Spleen (tissue), 7 donors: Measurements from ENCODE around the gene HPGDS.

Experiments used
- POLR2A ChIP-seq, 3 donors: fragments of 450-650 bp; IDR thresholded peaks; one replicate each; pipeline ENCODE4 v1.5.1; 2017; ENCODE audit warnings: antibody characterized with exemption in 3 of 3, mild to moderate bottlenecking in 1 of 3
- POLR2AphosphoS5 ChIP-seq, 3 donors: sonication (generic); formaldehyde crosslinking; IDR thresholded peaks; one replicate each; pipeline ENCODE4 v1.5.1; 2017; ENCODE audit warnings: antibody characterized with exemption in 3 of 3
- TF ChIP-seq, protein P1 (sequence below), 11 experiments: fragments of 200-600 bp in 7 of 11; fragments of 450-650 bp in 4 of 11; sonication (generic) in 4 of 11; IDR thresholded peaks in 8 of 11; conservative IDR thresholded peaks in 3 of 11; 1 replicate in 7 of 11; 2 replicates in 4 of 11; pipeline versions ENCODE4 v1.4.0 to v1.8.0; 2016 to 2021; ENCODE audit warnings: antibody characterized with exemption in 11 of 11, inconsistent platforms in 4 of 11, mild to moderate bottlenecking in 1 of 11
- donor health status: DM: no; HTN: no; CAD: no; lungs with moderate emphysema.
- donor health status: DM: no; HTN: no; CAD: no.
- donor health status: DM: no; HTN: no; CAD: no.

DNA sequence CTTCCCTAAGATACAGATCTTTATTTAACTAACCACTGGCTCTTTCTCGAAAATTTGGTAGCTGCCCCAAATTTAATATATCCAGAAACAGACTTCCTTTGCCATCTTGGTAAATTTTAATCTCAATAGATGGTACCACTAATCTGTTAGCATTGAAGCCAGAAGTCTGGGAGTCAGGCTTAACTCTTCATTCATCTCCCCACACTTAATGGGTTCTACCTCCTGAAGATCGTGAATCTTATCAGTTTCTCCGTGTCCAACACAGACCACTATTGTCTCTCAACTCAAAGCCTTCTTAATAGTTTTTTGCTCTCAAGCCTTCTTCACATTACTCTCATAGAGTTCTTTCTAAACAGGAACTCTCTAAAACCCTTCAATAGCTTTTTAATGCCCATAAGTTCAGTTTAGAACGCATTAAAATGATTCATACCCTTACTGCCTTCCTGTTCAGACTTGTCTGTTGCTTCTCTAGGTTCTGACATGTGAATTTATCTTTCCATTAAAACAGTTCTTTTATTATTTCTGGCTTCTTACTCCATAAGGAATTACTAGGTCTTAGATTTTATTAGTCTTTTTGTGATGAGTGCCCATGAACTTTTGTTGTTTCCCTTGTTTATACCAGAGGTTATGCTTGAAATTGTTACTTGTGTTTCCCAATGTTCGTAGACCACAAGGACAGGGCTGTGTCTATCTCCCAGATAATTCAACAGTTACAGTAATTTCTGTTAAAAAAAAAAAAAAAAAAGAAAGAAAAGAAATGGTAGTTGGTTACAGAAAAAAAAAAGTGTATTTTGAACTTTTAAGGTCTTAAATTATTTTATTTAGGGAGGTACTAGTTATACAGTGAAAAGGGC, 80.2 kb downstream of the HPGDS start:
- TF ChIP-seq, protein P1, sequence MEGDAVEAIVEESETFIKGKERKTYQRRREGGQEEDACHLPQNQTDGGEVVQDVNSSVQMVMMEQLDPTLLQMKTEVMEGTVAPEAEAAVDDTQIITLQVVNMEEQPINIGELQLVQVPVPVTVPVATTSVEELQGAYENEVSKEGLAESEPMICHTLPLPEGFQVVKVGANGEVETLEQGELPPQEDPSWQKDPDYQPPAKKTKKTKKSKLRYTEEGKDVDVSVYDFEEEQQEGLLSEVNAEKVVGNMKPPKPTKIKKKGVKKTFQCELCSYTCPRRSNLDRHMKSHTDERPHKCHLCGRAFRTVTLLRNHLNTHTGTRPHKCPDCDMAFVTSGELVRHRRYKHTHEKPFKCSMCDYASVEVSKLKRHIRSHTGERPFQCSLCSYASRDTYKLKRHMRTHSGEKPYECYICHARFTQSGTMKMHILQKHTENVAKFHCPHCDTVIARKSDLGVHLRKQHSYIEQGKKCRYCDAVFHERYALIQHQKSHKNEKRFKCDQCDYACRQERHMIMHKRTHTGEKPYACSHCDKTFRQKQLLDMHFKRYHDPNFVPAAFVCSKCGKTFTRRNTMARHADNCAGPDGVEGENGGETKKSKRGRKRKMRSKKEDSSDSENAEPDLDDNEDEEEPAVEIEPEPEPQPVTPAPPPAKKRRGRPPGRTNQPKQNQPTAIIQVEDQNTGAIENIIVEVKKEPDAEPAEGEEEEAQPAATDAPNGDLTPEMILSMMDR (IDR thresholded peaks at IDR 0.05 in 8 of 11, conservative IDR thresholded peaks at IDR 0.05 in 3 of 11): no peak
- TF ChIP-seq POLR2AphosphoS5 (IDR thresholded peaks at IDR 0.05) (no peak), POLR2A (IDR thresholded peaks at IDR 0.05) (no peak)
